SK-N-SH treated with all-trans-retinoic acid at 6 μM for 48 hours (cell line): ENCODE data around the gene PTX4.

Experiments used
- ATAC-seq: fragments of 200-7000 bp; cut with Tn5 transposase; 3 replicates; pipeline ENCODE4 v1.9.1; 2020; ENCODE audit warnings: mild to moderate bottlenecking, moderate library complexity
- ARNTL ChIP-seq: fragments of 450-650 bp; formaldehyde crosslinking; IDR thresholded peaks from 2 replicates; pipeline ENCODE4 v1.5.0; 2020; ENCODE audit warnings: low read depth, mild to moderate bottlenecking, moderate library complexity, borderline replicate concordance
- BACH2 ChIP-seq: fragments of 250-450 bp; sonication (Bioruptor Pico); IDR thresholded peaks from 2 replicates; pipeline ENCODE4 v1.9.0; 2021; ENCODE audit warnings: mild to moderate bottlenecking, borderline replicate concordance
- CSDC2 ChIP-seq: fragments of 250-450 bp; sonication (Bioruptor Pico); IDR thresholded peaks from 2 replicates; pipeline ENCODE4 v1.5.0; 2020; ENCODE audit warnings: mild to moderate bottlenecking, moderate library complexity
- ESRRG ChIP-seq: fragments of 250-450 bp; sonication (Bioruptor Pico); IDR thresholded peaks from 2 replicates; pipeline ENCODE4 v1.6.1; 2021; ENCODE audit warnings: mild to moderate bottlenecking
- ISL1 ChIP-seq: fragments of 250-450 bp; sonication (Bioruptor Pico); IDR thresholded peaks from 2 replicates; pipeline ENCODE4 v2.1.2; 2022; ENCODE audit warnings: mild to moderate bottlenecking, moderate library complexity
- OSR1 ChIP-seq: fragments of 250-450 bp; sonication (Bioruptor Pico); IDR thresholded peaks from 2 replicates; pipeline ENCODE4 v1.8.0; 2022; ENCODE audit warnings: moderate library complexity, mild to moderate bottlenecking, inconsistent platforms
- PATZ1 ChIP-seq: fragments of 250-450 bp; sonication (Bioruptor Pico); IDR thresholded peaks from 2 replicates; pipeline ENCODE4 v1.8.0; 2020; ENCODE audit warnings: mild to moderate bottlenecking, moderate library complexity, borderline replicate concordance
- POU6F1 ChIP-seq: fragments of 250-450 bp; sonication (Bioruptor Pico); IDR thresholded peaks from 2 replicates; pipeline ENCODE4 v1.8.0; 2021; ENCODE audit warnings: low read depth, mild to moderate bottlenecking, moderate library complexity, borderline replicate concordance
- PPARA ChIP-seq: fragments of 250-450 bp; sonication (Bioruptor Pico); IDR thresholded peaks from 2 replicates; pipeline ENCODE4 v1.5.0; 2020; ENCODE audit warnings: mild to moderate bottlenecking, borderline replicate concordance
- RARB ChIP-seq: fragments of 250-450 bp; sonication (Bioruptor Pico); IDR thresholded peaks from 2 replicates; pipeline ENCODE4 v1.8.0; 2021; ENCODE audit warnings: mild to moderate bottlenecking, moderate library complexity
- SNAI2 ChIP-seq: fragments of 250-450 bp; sonication (Bioruptor Pico); IDR thresholded peaks from 2 replicates; pipeline ENCODE4 v1.5.0; 2020; ENCODE audit warnings: mild to moderate bottlenecking, moderate library complexity
- TCF4 ChIP-seq: fragments of 250-450 bp; sonication (Bioruptor Pico); IDR thresholded peaks from 2 replicates; pipeline ENCODE4 v1.8.0; 2021; ENCODE audit warnings: mild to moderate bottlenecking, moderate library complexity, borderline replicate concordance
- TOX ChIP-seq: fragments of 250-450 bp; sonication (Bioruptor Pico); IDR thresholded peaks from 2 replicates; pipeline ENCODE4 v1.8.0; 2021; ENCODE audit warnings: mild to moderate bottlenecking, moderate library complexity, borderline replicate concordance
- TSHZ2 ChIP-seq: fragments of 250-450 bp; sonication (Bioruptor Pico); IDR thresholded peaks from 2 replicates; pipeline ENCODE4 v1.5.0; 2020; ENCODE audit warnings: mild to moderate bottlenecking, moderate library complexity
- ZC3H10 ChIP-seq: fragments of 250-450 bp; sonication (Bioruptor Pico); IDR thresholded peaks from 2 replicates; pipeline ENCODE4 v1.5.1; 2021; ENCODE audit warnings: mild to moderate bottlenecking, moderate library complexity
- ZFP3 ChIP-seq: fragments of 250-450 bp; sonication (Bioruptor Pico); IDR thresholded peaks from 2 replicates; pipeline ENCODE4 v1.5.0; 2020; ENCODE audit warnings: mild to moderate bottlenecking, moderate library complexity
- ZFP30 ChIP-seq: fragments of 450-650 bp; formaldehyde crosslinking; IDR thresholded peaks from 2 replicates; pipeline ENCODE4 v1.5.0; 2022; ENCODE audit warnings: mild to moderate bottlenecking, moderate library complexity
- ZNF565 ChIP-seq: fragments of 450-650 bp; formaldehyde crosslinking; conservative IDR thresholded peaks from 2 replicates; pipeline ENCODE4 v1.5.0; 2020; ENCODE audit warnings: low read depth, mild to moderate bottlenecking, moderate library complexity
- ZNF70 ChIP-seq: fragments of 450-650 bp; formaldehyde crosslinking; IDR thresholded peaks from 2 replicates; pipeline ENCODE4 v1.5.0; 2020; ENCODE audit warnings: mild to moderate bottlenecking, moderate library complexity
- ZNF8 ChIP-seq: fragments of 450-650 bp; formaldehyde crosslinking; IDR thresholded peaks from 2 replicates; pipeline ENCODE4 v1.5.0; 2020; ENCODE audit warnings: mild to moderate bottlenecking, moderate library complexity

PTX4 gene

GRCh38 chr16:1488619-1489018 is at the start of gene PTX4:
TSS of gene PTX4 (minus strand) at chr16:1488944. CDS start at chr16:1488909, 35 bp downstream.
- TF ChIP-seq POU6F1 (CRISPR knock-in tag) (no peak), TSHZ2 (no peak), TOX (CRISPR knock-in tag) (no peak), RARB (CRISPR knock-in tag) (no peak), ZC3H10 (CRISPR knock-in tag) (no peak), ZNF70 (CRISPR knock-in tag) (no peak), TCF4 (CRISPR knock-in tag) (no peak), ARNTL (CRISPR knock-in tag) (no peak), ZFP30 (CRISPR knock-in tag) (no peak), ZFP3 (CRISPR knock-in tag) (no peak), CSDC2 (CRISPR knock-in tag) (no peak), PPARA (no peak), BACH2 (CRISPR knock-in tag) (no peak), ZNF8 (CRISPR knock-in tag) (no peak), SNAI2 (CRISPR knock-in tag) (no peak), ESRRG (no peak)
- TF ChIP-seq, all 23 proteins: peak for 0

GRCh38 chr16:1537763-1538289 is 49.1 kb upstream of the PTX4 start:
- TF ChIP-seq TCF4 (CRISPR knock-in tag) = no peak
- TF ChIP-seq ZC3H10 (CRISPR knock-in tag) = no peak
- no peak for TF ChIP-seq ZNF8 (CRISPR knock-in tag)
- TF ChIP-seq ZNF70 (CRISPR knock-in tag) = no peak
- no peak for TF ChIP-seq CSDC2 (CRISPR knock-in tag)
- no peak for TF ChIP-seq POU6F1 (CRISPR knock-in tag)
- TF ChIP-seq ZNF565 (CRISPR knock-in tag) = no peak
- no peak for TF ChIP-seq ARNTL (CRISPR knock-in tag)
- TF ChIP-seq ISL1 (CRISPR knock-in tag) = no peak
- TF ChIP-seq PATZ1 (CRISPR knock-in tag) = no peak
- ATAC-seq = no peak

More at GRCh38 chr16:1488619-1489018, at the start of gene PTX4:
- ATAC-seq = no peak

- ATAC-seq = no peak
Observed at GRCh38 chr16:1537138-1537577, 48.4 kb upstream of the PTX4 start.

More at GRCh38 chr16:1537138-1537577, 48.4 kb upstream of the PTX4 start:
- TF ChIP-seq ZC3H10 (CRISPR knock-in tag) (no peak), POU6F1 (CRISPR knock-in tag) (no peak), CSDC2 (CRISPR knock-in tag) (no peak), TCF4 (CRISPR knock-in tag) (no peak), PPARA (no peak), TSHZ2 (no peak), ZFP3 (CRISPR knock-in tag) (no peak), ZNF8 (CRISPR knock-in tag) (no peak), OSR1 (no peak)
- TF ChIP-seq, all 23 proteins: peak for 0
